GM12872 (cell line): ENCODE results near the gene TP63.

Experiments used
- CTCF ChIP-seq: IDR thresholded peaks from 3 replicates; pipeline ENCODE4 v1.5.1; 2011; ENCODE audit warnings: low read depth, mild to moderate bottlenecking, low read length, moderate library complexity; ENCODE audit not compliant: insufficient read depth

Gene TP63

GRCh38 chr3:189937302-189938127, 306.3 kb downstream of the TP63 start:
- no peak for TF ChIP-seq CTCF

- no peak for TF ChIP-seq CTCF
Measured at GRCh38 chr3:189941125-189941524, 309.9 kb downstream of the TP63 start.

GRCh38 chr3:189941679-189942078, 310.5 kb downstream of the TP63 start:
- no peak for TF ChIP-seq CTCF

GRCh38 chr3:189942948-189943347, 311.8 kb downstream of the TP63 start:
- TF ChIP-seq CTCF: no peak

- TF ChIP-seq CTCF: no peak
Measured at GRCh38 chr3:189944285-189945145, 313.3 kb downstream of the TP63 start.

GRCh38 chr3:189945935-189946709, 314.9 kb downstream of the TP63 start:
- TF ChIP-seq CTCF: no peak
